Measurements from ENCODE around the gene STRBP. TPM values are rescaled to one million over a fixed set of nuclear protein-coding genes. Genes with fewer than 3 reads are reported as not detected.

Gene STRBP
- total RNA-seq, 1 experiment from 2014 or later: 40.3 TPM

DNA sequence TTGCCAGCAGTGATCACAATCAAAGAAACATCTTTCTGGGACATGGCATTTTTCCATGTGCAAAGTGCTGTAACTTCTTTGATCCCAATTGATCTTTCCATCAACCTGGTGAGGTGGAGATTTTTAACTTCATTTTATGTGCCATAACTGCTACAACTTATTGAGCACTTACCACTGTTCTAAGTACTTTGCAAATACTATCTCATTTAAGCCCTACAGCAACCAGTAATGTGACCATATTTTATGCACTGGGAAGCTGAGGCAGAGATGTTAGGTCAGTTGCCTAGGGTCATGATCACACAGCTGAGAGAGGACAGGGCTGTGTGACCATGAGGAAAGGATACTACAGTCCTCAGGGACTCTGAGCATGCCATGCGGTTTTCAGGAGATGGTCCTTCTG is 17.9 kb upstream of the STRBP start:
- TF ChIP-seq SIN3A (IDR thresholded peaks at IDR 0.05; ENCODE audit: borderline replicate concordance, insufficient read depth, low read depth, low read length) (no peak), REST (IDR thresholded peaks at IDR 0.05; ENCODE audit: insufficient read depth in 1 of 2, low read depth in 2 of 2, low read length in 1 of 2) (no peak), CTCF (IDR thresholded peaks at IDR 0.05) (no peak), TCF7L2 (IDR thresholded peaks at IDR 0.05; ENCODE audit: low read depth, low read length) (no peak), POLR2AphosphoS5 (IDR thresholded peaks at IDR 0.05; ENCODE audit: low read depth, low read length) (no peak)
- H3K4me1 ChIP-seq (ENCODE audit: control insufficient read depth, insufficient read depth, low read length): no peaks in the 10 kb centered on the region
- H3K27ac ChIP-seq (ENCODE audit: low read length): no peak overlapping the region
- DNase-seq (ENCODE audit: low read depth, low spot score) (no peak), ATAC-seq (no peak)
- intact Hi-C loops (cut with micrococcal nuclease; ENCODE audit: unreplicated experiment) (no loop called here), in situ Hi-C loops (cut with HindIII; ENCODE audit: low pct_unique_long_range_greater_than_20kb, low sequenced_read_pairs) (no loop called here)
- H3K36me3 ChIP-seq (ENCODE audit: control insufficient read depth, insufficient read depth, low read length): no peaks in the 10 kb centered on the region
- H3K4me3 ChIP-seq (ENCODE audit: low read depth in 2 of 2, low read length in 2 of 2): no peak overlapping the region
- no peaks in the 10 kb centered on the region for H3K9me3 ChIP-seq (ENCODE audit: control insufficient read depth, insufficient read depth, low read depth, low read length)
- no peaks in the 10 kb centered on the region for H3K27me3 ChIP-seq (ENCODE audit: control insufficient read depth, insufficient read depth, low read length)
- ChIA-PET CTCF (no interaction called here), POLR2A (no interaction called here)
- BruUV-seq (replicated peaks): no TSS peak

GRCh38 chr9:123284656-123285055 is 16.3 kb upstream of the STRBP start:
- no peaks in the 10 kb centered on the region for H3K36me3 ChIP-seq (ENCODE audit: control insufficient read depth, insufficient read depth, low read length)
- no peak for ATAC-seq
- no peak overlapping the region for H3K27ac ChIP-seq (ENCODE audit: low read length)
- ChIA-PET POLR2A (no interaction called here), CTCF (interaction anchor here (0.6 kb wide), 1 partner anchor 294 kb away, joined by 3 read pairs; no protein-coding TSS in a partner anchor)
- intact Hi-C loops (cut with micrococcal nuclease; ENCODE audit: unreplicated experiment): no loop called here
- H3K4me3 ChIP-seq (ENCODE audit: low read depth in 2 of 2, low read length in 2 of 2): no peak overlapping the region
- BruUV-seq (replicated peaks): no TSS peak
- in situ Hi-C loops (cut with HindIII; ENCODE audit: low pct_unique_long_range_greater_than_20kb, low sequenced_read_pairs): no loop called here
- TF ChIP-seq TCF7L2 (IDR thresholded peaks at IDR 0.05; ENCODE audit: low read depth, low read length) (no peak), REST (IDR thresholded peaks at IDR 0.05; ENCODE audit: insufficient read depth in 1 of 2, low read depth in 2 of 2, low read length in 1 of 2) (no peak), CTCF (IDR thresholded peaks at IDR 0.05) (no peak), SIN3A (IDR thresholded peaks at IDR 0.05; ENCODE audit: borderline replicate concordance, insufficient read depth, low read depth, low read length) (no peak), POLR2AphosphoS5 (IDR thresholded peaks at IDR 0.05; ENCODE audit: low read depth, low read length) (no peak)
- H3K27me3 ChIP-seq (ENCODE audit: control insufficient read depth, insufficient read depth, low read length): no peaks in the 10 kb centered on the region
- no peak for DNase-seq (ENCODE audit: low read depth, low spot score)
- H3K4me1 ChIP-seq (ENCODE audit: control insufficient read depth, insufficient read depth, low read length): no peaks in the 10 kb centered on the region
- H3K9me3 ChIP-seq (ENCODE audit: control insufficient read depth, insufficient read depth, low read depth, low read length): no peaks in the 10 kb centered on the region

Measured in Panc1 (cell line).